Endodermal cell (in vitro differentiated cells): Measurements from ENCODE around the gene TMEM72. TPM values are rescaled to one million over a fixed set of nuclear protein-coding genes. Genes with fewer than 3 reads are reported as not detected.

Source experiments
- DNase-seq: peaks from one replicate; pipeline ENCODE4 v3.0.0-alpha.2; 2017
- H3K27ac ChIP-seq: 2 replicates; pipeline ENCODE4 v1.5.1; 2013; ENCODE audit warnings: mild to moderate bottlenecking, low read depth, low read length, moderate library complexity
- H3K27me3 ChIP-seq: 2 replicates; pipeline ENCODE4 v1.6.1; 2013; ENCODE audit warnings: mild to moderate bottlenecking, low read length, moderate library complexity; ENCODE audit not compliant: insufficient read depth, control insufficient read depth, poor library complexity, severe bottlenecking
- H3K36me3 ChIP-seq: 2 replicates; pipeline ENCODE4 v1.7.0; 2013; ENCODE audit warnings: mild to moderate bottlenecking, low read length, moderate library complexity; ENCODE audit not compliant: control insufficient read depth, insufficient read depth
- H3K4me1 ChIP-seq: one replicate; pipeline ENCODE4 v1.7.0; 2013; ENCODE audit warnings: low read length; ENCODE audit not compliant: control insufficient read depth, insufficient read depth
- H3K4me3 ChIP-seq: 2 replicates; pipeline ENCODE4 v1.5.1; 2013; ENCODE audit warnings: mild to moderate bottlenecking, low read length, moderate library complexity
- H3K9ac ChIP-seq: 2 replicates; pipeline ENCODE4 v1.6.1; 2013; ENCODE audit warnings: mild to moderate bottlenecking, low read length, moderate library complexity; ENCODE audit not compliant: poor library complexity, severe bottlenecking; ENCODE audit errors: extremely low read depth
- H3K9me3 ChIP-seq: 2 replicates; pipeline ENCODE4 v1.6.1; 2013; ENCODE audit warnings: mild to moderate bottlenecking, low read length, moderate library complexity; ENCODE audit not compliant: control insufficient read depth
- H3K27ac Mint-ChIP-seq: 2 replicates; pipeline ENCODE4 v1.8.0; 2020; ENCODE audit warnings: mixed read lengths
- H3K27me3 Mint-ChIP-seq: 2 replicates; pipeline ENCODE4 v1.8.0; 2021; ENCODE audit warnings: mild to moderate bottlenecking, mixed read lengths; ENCODE audit not compliant: insufficient read depth
- H3K36me3 Mint-ChIP-seq: 2 replicates; pipeline ENCODE4 v1.8.0; 2020; ENCODE audit warnings: low read depth, mixed read lengths
- H3K4me1 Mint-ChIP-seq: 2 replicates; pipeline ENCODE4 v1.8.0; 2020; ENCODE audit warnings: mixed read lengths
- H3K4me3 Mint-ChIP-seq: 2 replicates; pipeline ENCODE4 v1.8.0; 2020; ENCODE audit warnings: mild to moderate bottlenecking, moderate library complexity, mixed read lengths
- H3K9me3 Mint-ChIP-seq: 2 replicates; pipeline ENCODE4 v1.8.0; 2020; ENCODE audit warnings: mild to moderate bottlenecking, mixed read lengths
- WGBS, 2 experiments: methylation state at CpG; one replicate each; pipeline versions ENCODE4 v1.1.5 to v1.1.7; 2013; ENCODE audit warnings: missing lambda C conversion rate in 2 of 2, mixed read lengths in 1 of 2; ENCODE audit not compliant: insufficient coverage in 1 of 2, insufficient read length in 1 of 2; 5-methylcytosine and 5-hydroxymethylcytosine counted together
- total RNA-seq, 2 donors: library from RNA; stranded (reverse); fragmentation: NEBNext Ultra II Directional in 1 of 2; extraction: Animal tissue kit (Norgen Biotek cat#: 25700) in 1 of 2; gene quantifications; 2 replicates in 1 of 2; 3 replicates in 1 of 2; pipeline ENCODE4 v1.2.1, GENCODE V29; 2021
- TF ChIP-seq, protein P1 (sequence below): fragments of 200-600 bp; sonication (generic); conservative IDR thresholded peaks from 2 replicates; pipeline ENCODE4 v1.5.0; 2021; ENCODE audit warnings: antibody characterized with exemption, mild to moderate bottlenecking

TMEM72 gene
- total RNA-seq, 2 donors from 2014 or later = not detected

GRCh38 chr10:44899450-44900080 is 11.6 kb upstream of the TMEM72 start:
- Histone ChIP-seq H3K27me3 (no peaks in the 10 kb centered on the region), H3K4me3 (no peak overlapping the region), H3K27ac (no peak overlapping the region), H3K9ac (no peak overlapping the region), H3K36me3 (no peaks in the 10 kb centered on the region), H3K4me1 (no peaks in the 10 kb centered on the region), H3K9me3 (no peaks in the 10 kb centered on the region)
- Mint-ChIP-seq H3K27ac (no peak overlapping the region), H3K36me3 (no peaks in the 10 kb centered on the region), H3K27me3 (no peaks in the 10 kb centered on the region), H3K4me1 (peaks cover 5% of the 10 kb centered on the region), H3K9me3 (peaks cover 9% of the 10 kb centered on the region), H3K4me3 (no peak overlapping the region)
- WGBS, 2 experiments = 76 to 84% methylated on average over 5 of the region's 5 CpGs
- TF ChIP-seq, protein P1, sequence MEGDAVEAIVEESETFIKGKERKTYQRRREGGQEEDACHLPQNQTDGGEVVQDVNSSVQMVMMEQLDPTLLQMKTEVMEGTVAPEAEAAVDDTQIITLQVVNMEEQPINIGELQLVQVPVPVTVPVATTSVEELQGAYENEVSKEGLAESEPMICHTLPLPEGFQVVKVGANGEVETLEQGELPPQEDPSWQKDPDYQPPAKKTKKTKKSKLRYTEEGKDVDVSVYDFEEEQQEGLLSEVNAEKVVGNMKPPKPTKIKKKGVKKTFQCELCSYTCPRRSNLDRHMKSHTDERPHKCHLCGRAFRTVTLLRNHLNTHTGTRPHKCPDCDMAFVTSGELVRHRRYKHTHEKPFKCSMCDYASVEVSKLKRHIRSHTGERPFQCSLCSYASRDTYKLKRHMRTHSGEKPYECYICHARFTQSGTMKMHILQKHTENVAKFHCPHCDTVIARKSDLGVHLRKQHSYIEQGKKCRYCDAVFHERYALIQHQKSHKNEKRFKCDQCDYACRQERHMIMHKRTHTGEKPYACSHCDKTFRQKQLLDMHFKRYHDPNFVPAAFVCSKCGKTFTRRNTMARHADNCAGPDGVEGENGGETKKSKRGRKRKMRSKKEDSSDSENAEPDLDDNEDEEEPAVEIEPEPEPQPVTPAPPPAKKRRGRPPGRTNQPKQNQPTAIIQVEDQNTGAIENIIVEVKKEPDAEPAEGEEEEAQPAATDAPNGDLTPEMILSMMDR = no peak
- DNase-seq = no peak

- Mint-ChIP-seq H3K4me3 (no peak overlapping the region), H3K9me3 (peaks cover 2% of the 10 kb centered on the region), H3K27me3 (peaks cover 3% of the 10 kb centered on the region), H3K36me3 (no peaks in the 10 kb centered on the region), H3K4me1 (peaks cover 7% of the 10 kb centered on the region), H3K27ac (no peak overlapping the region)
- 73 to 84% methylated on average over 7 to 9 of the region's 9 CpGs for WGBS, 2 experiments
- DNase-seq = no peak
- H3K4me1 ChIP-seq = peaks cover 2% of the 10 kb centered on the region
- peak overlapping the region; percentile 76 for H3K27ac ChIP-seq
- TF ChIP-seq, protein P1 = no peak
- H3K4me3 ChIP-seq = no peak overlapping the region
- H3K9ac ChIP-seq = no peak overlapping the region
- no peaks in the 10 kb centered on the region for H3K36me3 ChIP-seq
- H3K9me3 ChIP-seq = no peaks in the 10 kb centered on the region
- H3K27me3 ChIP-seq = no peaks in the 10 kb centered on the region
Measured at GRCh38 chr10:44902941-44903545, 8.1 kb upstream of the TMEM72 start.

- Histone ChIP-seq H3K36me3 (no peaks in the 10 kb centered on the region), H3K4me3 (no peak overlapping the region), H3K27me3 (no peaks in the 10 kb centered on the region), H3K9me3 (no peaks in the 10 kb centered on the region), H3K27ac (no peak overlapping the region), H3K4me1 (peaks cover 2% of the 10 kb centered on the region), H3K9ac (no peak overlapping the region)
- H3K9me3 Mint-ChIP-seq = no peaks in the 10 kb centered on the region
- H3K27ac Mint-ChIP-seq = no peak overlapping the region
- TF ChIP-seq, protein P1 = no peak
- H3K27me3 Mint-ChIP-seq = peaks cover 5% of the 10 kb centered on the region
- no peak for DNase-seq
- no peak overlapping the region for H3K4me3 Mint-ChIP-seq
- peaks cover 15% of the 10 kb centered on the region for H3K4me1 Mint-ChIP-seq
- WGBS, 2 experiments = 80 to 100% methylated on average over 1 to 4 of the region's 4 CpGs
- no peaks in the 10 kb centered on the region for H3K36me3 Mint-ChIP-seq
Measured at GRCh38 chr10:44906486-44906885, 4.7 kb upstream of the TMEM72 start.
